Endothelial cell of umbilical vein (primary cell): Measurements from ENCODE around the gene LRSAM1.

ENCODE experiments used
- EZH2 ChIP-seq: IDR thresholded peaks from 2 replicates; pipeline ENCODE4 v1.6.1; 2012; ENCODE audit warnings: borderline replicate concordance, low read depth, mild to moderate bottlenecking, moderate library complexity, low read length, inconsistent platforms; ENCODE audit not compliant: severe bottlenecking
- POLR2A ChIP-seq: IDR thresholded peaks from 2 replicates; pipeline ENCODE4 v1.6.1; 2012; ENCODE audit warnings: low read depth, mild to moderate bottlenecking, control low read depth, low read length
- POLR2AphosphoS5 ChIP-seq: IDR thresholded peaks from 2 replicates; pipeline ENCODE4 v1.6.1; 2012; ENCODE audit warnings: low read depth, mild to moderate bottlenecking, control low read depth, low read length, moderate library complexity; ENCODE audit not compliant: insufficient read depth
- TF ChIP-seq, protein P1 (sequence below), 2 donors: IDR thresholded peaks; 1 replicate in 1 of 2; 2 replicates in 1 of 2; pipeline ENCODE4 v1.5.1; 2011; ENCODE audit warnings: low read length in 2 of 2, mild to moderate bottlenecking in 2 of 2, moderate library complexity in 2 of 2, control low read depth in 1 of 2, inconsistent platforms in 1 of 2, low read depth in 1 of 2; ENCODE audit not compliant: insufficient read depth in 1 of 2; ENCODE audit errors: extremely low read depth in 1 of 2
- TF ChIP-seq, protein P2 (sequence below): IDR thresholded peaks from 2 replicates; pipeline ENCODE4 v1.6.1; 2011; ENCODE audit not compliant: insufficient read depth, insufficient read length

DNA sequence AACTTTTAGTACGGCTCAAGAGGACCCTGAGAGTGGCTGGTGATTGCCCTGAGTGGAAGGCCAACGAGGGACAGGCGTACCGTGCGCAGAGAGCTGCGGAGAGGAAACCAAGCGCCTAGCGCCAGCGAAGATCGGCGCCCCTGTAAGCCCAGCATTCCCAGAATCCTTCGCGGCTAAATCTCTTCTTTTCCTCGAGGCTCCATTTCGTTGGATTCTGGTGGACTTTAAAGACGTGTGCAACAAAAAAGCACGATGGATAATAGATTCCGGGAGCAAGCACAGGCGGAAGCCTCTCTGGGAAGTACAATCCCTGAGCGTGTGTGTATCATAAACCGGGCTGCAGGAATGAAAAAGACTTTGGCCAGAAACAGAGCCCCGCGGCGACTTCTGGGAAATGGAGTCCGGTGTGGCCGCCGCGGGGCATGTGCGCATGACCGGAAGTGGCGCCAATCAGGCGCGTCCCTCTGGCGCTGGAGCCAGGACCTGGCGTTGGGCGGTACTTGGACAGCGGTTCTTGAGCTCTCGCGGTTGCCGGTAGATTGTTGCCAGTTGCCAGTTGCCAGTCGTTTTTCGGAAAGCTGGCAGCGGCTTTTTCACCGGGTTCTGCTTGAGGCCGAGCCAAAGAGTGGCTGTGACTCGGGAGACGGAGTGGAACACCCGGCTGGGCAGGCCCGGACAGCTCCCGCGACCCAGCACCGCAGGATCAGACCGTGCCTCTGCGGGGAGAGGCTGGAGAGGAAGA lies 27.2 kb upstream of the LRSAM1 start, which contains the start of gene ZNF79:
- TF ChIP-seq POLR2AphosphoS5 (peak; percentile 77), EZH2 (no peak), POLR2A (peak; percentile 86)
- TF ChIP-seq, protein P1, sequence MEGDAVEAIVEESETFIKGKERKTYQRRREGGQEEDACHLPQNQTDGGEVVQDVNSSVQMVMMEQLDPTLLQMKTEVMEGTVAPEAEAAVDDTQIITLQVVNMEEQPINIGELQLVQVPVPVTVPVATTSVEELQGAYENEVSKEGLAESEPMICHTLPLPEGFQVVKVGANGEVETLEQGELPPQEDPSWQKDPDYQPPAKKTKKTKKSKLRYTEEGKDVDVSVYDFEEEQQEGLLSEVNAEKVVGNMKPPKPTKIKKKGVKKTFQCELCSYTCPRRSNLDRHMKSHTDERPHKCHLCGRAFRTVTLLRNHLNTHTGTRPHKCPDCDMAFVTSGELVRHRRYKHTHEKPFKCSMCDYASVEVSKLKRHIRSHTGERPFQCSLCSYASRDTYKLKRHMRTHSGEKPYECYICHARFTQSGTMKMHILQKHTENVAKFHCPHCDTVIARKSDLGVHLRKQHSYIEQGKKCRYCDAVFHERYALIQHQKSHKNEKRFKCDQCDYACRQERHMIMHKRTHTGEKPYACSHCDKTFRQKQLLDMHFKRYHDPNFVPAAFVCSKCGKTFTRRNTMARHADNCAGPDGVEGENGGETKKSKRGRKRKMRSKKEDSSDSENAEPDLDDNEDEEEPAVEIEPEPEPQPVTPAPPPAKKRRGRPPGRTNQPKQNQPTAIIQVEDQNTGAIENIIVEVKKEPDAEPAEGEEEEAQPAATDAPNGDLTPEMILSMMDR (IDR thresholded peaks at IDR 0.05; ENCODE audit: extremely low read depth in 1 of 2, insufficient read depth in 1 of 2, low read depth in 1 of 2, low read length in 2 of 2): no peak
- TF ChIP-seq, protein P2, sequence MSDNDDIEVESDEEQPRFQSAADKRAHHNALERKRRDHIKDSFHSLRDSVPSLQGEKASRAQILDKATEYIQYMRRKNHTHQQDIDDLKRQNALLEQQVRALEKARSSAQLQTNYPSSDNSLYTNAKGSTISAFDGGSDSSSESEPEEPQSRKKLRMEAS: peak; percentile 1
